Parathyroid adenoma (tissue), 2 donors: ENCODE measurements around the gene ODC1.

Experiments used
- H2AFZ ChIP-seq: fragments of 300-600 bp; sonication (generic); one replicate; pipeline ENCODE4 v1.7.0; 2017; ENCODE audit warnings: antibody characterized with exemption, mild to moderate bottlenecking
- H3K27ac ChIP-seq: fragments of 300-600 bp; sonication (generic); one replicate; pipeline ENCODE4 v1.7.0; 2017
- H3K27me3 ChIP-seq: fragments of 300-600 bp; sonication (generic); one replicate; pipeline ENCODE4 v1.7.0; 2017; ENCODE audit warnings: low read length; ENCODE audit not compliant: control insufficient read depth, insufficient read depth
- H3K36me3 ChIP-seq: fragments of 300-600 bp; sonication (generic); one replicate; pipeline ENCODE4 v1.7.0; 2017; ENCODE audit warnings: low read length; ENCODE audit not compliant: control insufficient read depth, insufficient read depth
- H3K4me1 ChIP-seq: fragments of 300-600 bp; sonication (generic); one replicate; pipeline ENCODE4 v1.7.0; 2017; ENCODE audit warnings: control low read depth
- H3K4me2 ChIP-seq: fragments of 300-600 bp; sonication (generic); one replicate; pipeline ENCODE4 v1.7.0; 2017; ENCODE audit warnings: low read length
- H3K4me3 ChIP-seq: fragments of 300-600 bp; sonication (generic); one replicate; pipeline ENCODE4 v1.7.0; 2017; ENCODE audit warnings: low read depth, low read length
- H3K79me2 ChIP-seq: fragments of 300-600 bp; sonication (generic); one replicate; pipeline ENCODE4 v1.7.0; 2017; ENCODE audit warnings: control low read depth
- H3K9ac ChIP-seq: fragments of 300-600 bp; sonication (generic); one replicate; pipeline ENCODE4 v1.7.0; 2017; ENCODE audit warnings: mild to moderate bottlenecking
- H3K9me3 ChIP-seq: fragments of 300-600 bp; sonication (generic); one replicate; pipeline ENCODE4 v1.7.0; 2017; ENCODE audit warnings: low read length; ENCODE audit not compliant: control insufficient read depth
- TF ChIP-seq, protein P1 (sequence below): fragments of 300-600 bp; sonication (generic); IDR thresholded peaks from one replicate; pipeline ENCODE4 v1.7.0; 2017; ENCODE audit warnings: antibody characterized with exemption, mild to moderate bottlenecking
- donor health status: primary hyperparathyroidism.

Gene ODC1

DNA sequence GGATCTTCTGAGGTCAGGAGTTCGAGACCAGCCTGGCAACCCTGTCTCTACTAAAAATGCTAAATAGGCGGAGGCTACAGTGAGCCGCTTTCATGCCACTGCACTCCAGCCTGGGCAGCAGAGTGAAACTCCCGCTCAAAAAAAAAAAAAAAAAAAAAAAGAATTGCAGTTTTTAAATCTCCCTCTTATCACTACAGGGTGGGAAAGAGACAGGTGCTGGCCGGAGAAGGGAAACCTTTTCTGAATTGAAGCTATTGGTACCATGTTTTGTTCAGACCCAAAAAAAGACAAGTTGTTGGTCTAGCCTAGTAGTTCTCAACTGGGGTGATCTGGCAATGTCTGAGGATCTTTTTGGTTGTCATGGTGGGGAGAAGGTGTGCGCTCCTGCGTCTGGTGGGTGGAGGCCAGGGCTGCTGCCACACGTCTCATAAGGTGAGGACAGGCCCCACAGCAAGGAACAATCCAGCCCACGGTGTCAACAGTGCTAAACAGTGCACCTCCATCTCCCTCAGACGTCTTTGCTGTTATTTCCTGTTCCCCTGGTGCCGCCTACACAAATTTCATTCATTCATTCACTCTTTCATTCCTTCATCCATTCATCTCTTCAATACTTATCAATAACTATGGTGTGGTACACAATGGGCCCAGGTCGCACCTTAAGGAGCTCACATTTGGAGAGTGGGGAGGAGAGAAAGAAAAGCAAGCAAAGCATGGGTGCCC, 28.8 kb upstream of the ODC1 start:
- Histone ChIP-seq H3K9ac (no peak overlapping the region), H3K4me3 (no peak overlapping the region), H3K27me3 (no peaks in the 10 kb centered on the region), H3K36me3 (no peaks in the 10 kb centered on the region), H3K4me2 (no peak overlapping the region), H2AFZ (peak overlapping the region; percentile 38), H3K79me2 (no peaks in the 10 kb centered on the region), H3K27ac (no peak overlapping the region), H3K9me3 (no peaks in the 10 kb centered on the region), H3K4me1 (peaks cover 11% of the 10 kb centered on the region)
- TF ChIP-seq, protein P1, sequence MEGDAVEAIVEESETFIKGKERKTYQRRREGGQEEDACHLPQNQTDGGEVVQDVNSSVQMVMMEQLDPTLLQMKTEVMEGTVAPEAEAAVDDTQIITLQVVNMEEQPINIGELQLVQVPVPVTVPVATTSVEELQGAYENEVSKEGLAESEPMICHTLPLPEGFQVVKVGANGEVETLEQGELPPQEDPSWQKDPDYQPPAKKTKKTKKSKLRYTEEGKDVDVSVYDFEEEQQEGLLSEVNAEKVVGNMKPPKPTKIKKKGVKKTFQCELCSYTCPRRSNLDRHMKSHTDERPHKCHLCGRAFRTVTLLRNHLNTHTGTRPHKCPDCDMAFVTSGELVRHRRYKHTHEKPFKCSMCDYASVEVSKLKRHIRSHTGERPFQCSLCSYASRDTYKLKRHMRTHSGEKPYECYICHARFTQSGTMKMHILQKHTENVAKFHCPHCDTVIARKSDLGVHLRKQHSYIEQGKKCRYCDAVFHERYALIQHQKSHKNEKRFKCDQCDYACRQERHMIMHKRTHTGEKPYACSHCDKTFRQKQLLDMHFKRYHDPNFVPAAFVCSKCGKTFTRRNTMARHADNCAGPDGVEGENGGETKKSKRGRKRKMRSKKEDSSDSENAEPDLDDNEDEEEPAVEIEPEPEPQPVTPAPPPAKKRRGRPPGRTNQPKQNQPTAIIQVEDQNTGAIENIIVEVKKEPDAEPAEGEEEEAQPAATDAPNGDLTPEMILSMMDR, result no peak

DNA sequence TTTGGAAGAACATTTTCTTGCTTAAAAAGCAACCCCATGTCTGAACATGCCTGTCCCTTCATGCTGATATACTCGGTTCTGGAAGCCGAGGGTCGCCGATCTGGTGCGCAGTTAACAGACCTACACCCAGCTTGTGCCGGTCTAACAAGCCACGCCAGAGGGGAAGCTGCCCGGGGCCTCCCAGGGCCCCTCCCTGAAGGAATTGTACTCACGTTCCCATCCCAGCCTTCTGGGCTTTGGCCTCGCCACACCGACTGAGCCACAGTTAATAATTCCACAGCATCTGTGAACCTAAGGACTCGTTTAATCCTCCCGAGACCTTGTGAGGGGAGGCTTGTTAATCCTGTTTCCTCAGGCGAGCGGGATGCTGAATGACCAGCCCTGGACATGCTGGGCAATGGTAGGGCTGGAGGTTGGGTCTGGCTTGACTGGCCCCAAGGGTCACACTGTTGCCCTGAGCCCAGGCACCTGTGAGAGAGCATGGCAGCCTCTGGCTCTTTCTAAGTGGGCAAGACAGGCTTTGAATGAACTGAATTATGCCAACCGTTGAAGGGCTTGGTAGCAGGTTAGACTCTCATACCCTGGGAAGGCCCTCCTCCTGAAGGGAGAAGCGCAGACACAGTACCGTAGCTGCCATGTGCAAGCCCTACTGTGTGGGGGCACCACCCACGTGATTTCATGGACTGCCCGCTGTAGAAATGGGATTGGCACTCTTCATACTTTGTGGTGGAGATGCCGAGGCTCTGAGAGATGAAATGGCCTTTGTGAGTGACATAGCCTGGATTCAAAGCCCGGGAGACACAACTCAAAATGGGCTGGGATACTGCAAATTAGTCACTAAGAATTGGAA, 27.9 kb upstream of the ODC1 start:
- H3K4me3 ChIP-seq, result no peak overlapping the region
- H3K9me3 ChIP-seq, result no peaks in the 10 kb centered on the region
- H3K79me2 ChIP-seq, result no peaks in the 10 kb centered on the region
- no peaks in the 10 kb centered on the region for H3K27me3 ChIP-seq
- H3K36me3 ChIP-seq, result no peaks in the 10 kb centered on the region
- TF ChIP-seq, protein P1, result no peak
- no peak overlapping the region for H3K9ac ChIP-seq
- H3K4me2 ChIP-seq, result no peak overlapping the region
- H2AFZ ChIP-seq, result no peak overlapping the region
- no peak overlapping the region for H3K27ac ChIP-seq
- H3K4me1 ChIP-seq, result peaks cover 11% of the 10 kb centered on the region

DNA sequence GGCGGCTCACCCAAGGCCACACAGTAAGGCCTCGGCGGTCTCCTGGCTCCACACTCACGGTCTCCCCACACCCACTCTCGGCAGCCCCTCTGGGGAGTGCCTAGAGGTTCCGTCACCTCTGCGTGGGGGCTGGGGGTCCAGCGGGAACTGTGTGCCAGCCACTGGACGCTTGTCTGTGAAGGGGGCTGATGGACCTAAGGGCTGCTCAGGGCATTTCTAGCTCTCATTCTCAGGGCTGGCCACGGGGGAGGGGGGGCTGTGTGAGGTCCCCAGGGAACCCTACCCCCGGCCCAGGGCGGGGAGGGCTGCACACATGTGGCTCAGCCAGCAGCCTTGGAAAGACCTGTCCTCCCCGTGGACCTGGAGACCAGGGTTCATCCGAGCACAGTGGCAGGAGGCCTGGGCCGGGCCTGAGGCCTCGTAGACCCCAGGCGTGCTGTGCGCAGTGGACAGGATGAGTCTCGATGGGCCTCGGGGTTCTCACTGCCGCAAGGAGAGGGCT, 27.1 kb upstream of the ODC1 start:
- Histone ChIP-seq H3K4me3 (no peak overlapping the region), H3K9ac (no peak overlapping the region), H3K27ac (no peak overlapping the region), H3K36me3 (no peaks in the 10 kb centered on the region), H3K9me3 (no peaks in the 10 kb centered on the region), H3K4me2 (no peak overlapping the region), H3K79me2 (no peaks in the 10 kb centered on the region), H2AFZ (no peak overlapping the region), H3K27me3 (no peaks in the 10 kb centered on the region), H3K4me1 (peaks cover 11% of the 10 kb centered on the region)
- TF ChIP-seq, protein P1, result no peak

DNA sequence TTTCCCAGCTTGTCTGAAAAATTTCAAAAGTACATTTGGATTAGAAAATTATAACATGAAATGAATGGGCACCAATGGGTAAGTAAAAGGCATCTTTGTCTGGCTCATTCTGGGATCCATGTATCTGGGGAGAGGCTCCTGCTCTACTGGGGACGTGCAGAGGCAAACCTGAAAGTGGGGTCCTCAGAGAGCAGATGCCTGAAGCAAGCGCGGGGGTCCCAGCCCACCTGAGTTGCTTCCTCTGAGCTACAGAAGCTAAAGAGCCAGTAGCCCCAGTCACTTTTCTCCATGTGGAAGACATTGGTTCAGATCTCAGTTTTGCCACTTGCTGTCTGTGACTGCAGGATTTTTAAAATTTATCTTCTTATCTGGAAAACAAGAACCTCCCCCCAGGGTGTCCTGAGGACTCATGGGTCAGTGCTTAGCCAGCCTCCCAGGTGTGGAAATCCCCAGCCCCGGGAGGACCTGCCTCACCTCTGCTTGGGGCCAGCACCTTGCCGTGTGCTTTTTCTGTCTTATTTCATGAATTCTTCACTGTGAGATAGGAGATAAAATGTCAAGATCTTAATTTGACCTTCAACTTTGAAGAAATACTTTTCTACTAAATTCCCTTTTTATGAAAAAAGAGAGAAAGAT, 25.1 kb upstream of the ODC1 start:
- peaks cover 11% of the 10 kb centered on the region for H3K4me1 ChIP-seq
- no peak overlapping the region for H2AFZ ChIP-seq
- H3K4me3 ChIP-seq, result no peak overlapping the region
- no peaks in the 10 kb centered on the region for H3K36me3 ChIP-seq
- peak overlapping the region; percentile 43 for H3K4me2 ChIP-seq
- no peaks in the 10 kb centered on the region for H3K27me3 ChIP-seq
- no peaks in the 10 kb centered on the region for H3K9me3 ChIP-seq
- H3K79me2 ChIP-seq, result no peaks in the 10 kb centered on the region
- TF ChIP-seq, protein P1, result no peak
- no peak overlapping the region for H3K9ac ChIP-seq
- peak overlapping the region; percentile 68 for H3K27ac ChIP-seq
